Transverse colon (tissue), 4 donors: ENCODE measurements around the gene CASK.

ENCODE experiments used
- POLR2AphosphoS5 ChIP-seq, 3 donors: sonication (generic); formaldehyde crosslinking; IDR thresholded peaks; one replicate each; pipeline ENCODE4 v1.6.1; 2016; ENCODE audit warnings: antibody characterized with exemption in 3 of 3
- TF ChIP-seq, protein P1 (sequence below), 5 experiments: fragments of 200-600 bp in 3 of 5; fragments of 450-650 bp in 2 of 5; sonication (generic) in 3 of 5; IDR thresholded peaks; 1 replicate in 2 of 5; 2 replicates in 3 of 5; pipeline ENCODE4 v1.5.1; 2016 to 2017; ENCODE audit warnings: antibody characterized with exemption in 5 of 5, inconsistent platforms in 3 of 5, mild to moderate bottlenecking in 2 of 5, moderate library complexity in 1 of 5

DNA sequence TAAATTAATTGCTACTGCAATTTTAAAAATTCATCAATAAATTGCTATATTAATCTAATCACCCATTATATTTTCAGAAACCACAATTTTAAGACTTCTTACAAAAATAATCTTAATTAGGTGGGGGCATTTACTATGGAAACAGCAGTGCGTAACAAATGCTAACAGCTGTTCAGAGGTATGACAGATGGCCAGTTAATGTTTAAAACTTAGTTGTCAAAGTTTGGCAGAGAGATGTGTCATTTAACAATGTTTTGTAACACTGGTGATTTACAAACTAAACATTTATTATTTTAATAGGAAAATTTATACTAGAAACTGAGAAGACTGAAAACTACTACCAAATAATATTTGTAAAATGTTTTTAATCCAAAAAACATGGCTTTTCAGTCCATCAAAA is 319.8 kb downstream of the CASK start:
- TF ChIP-seq, protein P1, sequence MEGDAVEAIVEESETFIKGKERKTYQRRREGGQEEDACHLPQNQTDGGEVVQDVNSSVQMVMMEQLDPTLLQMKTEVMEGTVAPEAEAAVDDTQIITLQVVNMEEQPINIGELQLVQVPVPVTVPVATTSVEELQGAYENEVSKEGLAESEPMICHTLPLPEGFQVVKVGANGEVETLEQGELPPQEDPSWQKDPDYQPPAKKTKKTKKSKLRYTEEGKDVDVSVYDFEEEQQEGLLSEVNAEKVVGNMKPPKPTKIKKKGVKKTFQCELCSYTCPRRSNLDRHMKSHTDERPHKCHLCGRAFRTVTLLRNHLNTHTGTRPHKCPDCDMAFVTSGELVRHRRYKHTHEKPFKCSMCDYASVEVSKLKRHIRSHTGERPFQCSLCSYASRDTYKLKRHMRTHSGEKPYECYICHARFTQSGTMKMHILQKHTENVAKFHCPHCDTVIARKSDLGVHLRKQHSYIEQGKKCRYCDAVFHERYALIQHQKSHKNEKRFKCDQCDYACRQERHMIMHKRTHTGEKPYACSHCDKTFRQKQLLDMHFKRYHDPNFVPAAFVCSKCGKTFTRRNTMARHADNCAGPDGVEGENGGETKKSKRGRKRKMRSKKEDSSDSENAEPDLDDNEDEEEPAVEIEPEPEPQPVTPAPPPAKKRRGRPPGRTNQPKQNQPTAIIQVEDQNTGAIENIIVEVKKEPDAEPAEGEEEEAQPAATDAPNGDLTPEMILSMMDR (IDR thresholded peaks at IDR 0.05): no peak
- TF ChIP-seq POLR2AphosphoS5 (IDR thresholded peaks at IDR 0.05): no peak
